ENCODE data around the gene COLGALT1.

GRCh38 chr19:17632577-17632976, 77.1 kb downstream of the COLGALT1 start:
- TF ChIP-seq CTCF (IDR thresholded peaks at IDR 0.05; ENCODE audit: low read depth, low read length) (no peak), POLR2A (IDR thresholded peaks at IDR 0.05; ENCODE audit: extremely low read depth, insufficient read length) (no peak)

Measured in NB4 (cell line).